ENCODE results near the gene FUT8.

- no peak for TF ChIP-seq POLR2A (IDR thresholded peaks at IDR 0.05)
- TF ChIP-seq, protein P1, sequence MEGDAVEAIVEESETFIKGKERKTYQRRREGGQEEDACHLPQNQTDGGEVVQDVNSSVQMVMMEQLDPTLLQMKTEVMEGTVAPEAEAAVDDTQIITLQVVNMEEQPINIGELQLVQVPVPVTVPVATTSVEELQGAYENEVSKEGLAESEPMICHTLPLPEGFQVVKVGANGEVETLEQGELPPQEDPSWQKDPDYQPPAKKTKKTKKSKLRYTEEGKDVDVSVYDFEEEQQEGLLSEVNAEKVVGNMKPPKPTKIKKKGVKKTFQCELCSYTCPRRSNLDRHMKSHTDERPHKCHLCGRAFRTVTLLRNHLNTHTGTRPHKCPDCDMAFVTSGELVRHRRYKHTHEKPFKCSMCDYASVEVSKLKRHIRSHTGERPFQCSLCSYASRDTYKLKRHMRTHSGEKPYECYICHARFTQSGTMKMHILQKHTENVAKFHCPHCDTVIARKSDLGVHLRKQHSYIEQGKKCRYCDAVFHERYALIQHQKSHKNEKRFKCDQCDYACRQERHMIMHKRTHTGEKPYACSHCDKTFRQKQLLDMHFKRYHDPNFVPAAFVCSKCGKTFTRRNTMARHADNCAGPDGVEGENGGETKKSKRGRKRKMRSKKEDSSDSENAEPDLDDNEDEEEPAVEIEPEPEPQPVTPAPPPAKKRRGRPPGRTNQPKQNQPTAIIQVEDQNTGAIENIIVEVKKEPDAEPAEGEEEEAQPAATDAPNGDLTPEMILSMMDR (IDR thresholded peaks at IDR 0.05 in 4 of 5, conservative IDR thresholded peaks at IDR 0.05 in 1 of 5), result no peak
Observed at GRCh38 chr14:65453807-65454480, 41.4 kb downstream of the FUT8 start.

All from gastrocnemius medialis (tissue), 4 donors.